Measurements from ENCODE around the gene C5orf47.

DNA sequence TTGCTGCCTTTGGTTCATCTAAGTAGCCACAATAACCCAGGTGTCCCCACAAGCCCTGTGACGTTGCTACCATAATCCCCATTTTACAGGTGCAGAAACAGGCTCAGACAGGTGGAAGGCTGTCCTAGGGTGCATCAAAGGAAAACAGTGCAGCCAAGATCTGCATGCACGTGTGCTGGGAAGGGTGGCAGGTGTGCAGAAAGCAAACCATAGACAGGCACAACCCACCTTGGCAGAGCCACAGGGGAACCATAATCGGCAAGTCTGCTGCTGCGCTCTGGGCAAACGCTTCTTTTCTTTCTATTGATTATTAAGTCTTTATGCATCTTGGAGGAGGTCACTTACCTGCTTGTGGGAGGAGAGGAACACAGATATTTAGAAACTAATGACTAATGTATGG lies 63.7 kb downstream of the C5orf47 start:
- no peak for TF ChIP-seq EZH2 (IDR thresholded peaks at IDR 0.05; ENCODE audit: low read length)
- TF ChIP-seq, protein P1, sequence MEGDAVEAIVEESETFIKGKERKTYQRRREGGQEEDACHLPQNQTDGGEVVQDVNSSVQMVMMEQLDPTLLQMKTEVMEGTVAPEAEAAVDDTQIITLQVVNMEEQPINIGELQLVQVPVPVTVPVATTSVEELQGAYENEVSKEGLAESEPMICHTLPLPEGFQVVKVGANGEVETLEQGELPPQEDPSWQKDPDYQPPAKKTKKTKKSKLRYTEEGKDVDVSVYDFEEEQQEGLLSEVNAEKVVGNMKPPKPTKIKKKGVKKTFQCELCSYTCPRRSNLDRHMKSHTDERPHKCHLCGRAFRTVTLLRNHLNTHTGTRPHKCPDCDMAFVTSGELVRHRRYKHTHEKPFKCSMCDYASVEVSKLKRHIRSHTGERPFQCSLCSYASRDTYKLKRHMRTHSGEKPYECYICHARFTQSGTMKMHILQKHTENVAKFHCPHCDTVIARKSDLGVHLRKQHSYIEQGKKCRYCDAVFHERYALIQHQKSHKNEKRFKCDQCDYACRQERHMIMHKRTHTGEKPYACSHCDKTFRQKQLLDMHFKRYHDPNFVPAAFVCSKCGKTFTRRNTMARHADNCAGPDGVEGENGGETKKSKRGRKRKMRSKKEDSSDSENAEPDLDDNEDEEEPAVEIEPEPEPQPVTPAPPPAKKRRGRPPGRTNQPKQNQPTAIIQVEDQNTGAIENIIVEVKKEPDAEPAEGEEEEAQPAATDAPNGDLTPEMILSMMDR (optimal IDR thresholded peaks at IDR 0.05 in 1 of 3, IDR thresholded peaks at IDR 0.05 in 1 of 3, conservative IDR thresholded peaks at IDR 0.05 in 1 of 3; ENCODE audit: extremely low read depth in 1 of 3, insufficient read depth in 2 of 3, low read length in 3 of 3): no peak

Measured in keratinocyte (primary cell).